HTERT RPE-1 (cell line): ENCODE data around the gene VPS16.
"Not testable (repeated sequence)": the region's sequence is repeated elsewhere in the genome, so short reads cannot be mapped to it uniquely, and the experiment has no call there.

Experiments used
- in situ Hi-C: fragments of 300-500 bp; cut with MboI; formaldehyde crosslinking; loops from 4 replicates; pipeline ENCODE4 v1.14.3; 2020; ENCODE audit warnings: low sequenced_read_pairs

VPS16 gene

GRCh38 chr20:2894221-2894620 lies 53.7 kb downstream of the VPS16 start:
- in situ Hi-C loops: no loop called here

GRCh38 chr20:2895154-2895553 lies 54.6 kb downstream of the VPS16 start:
- in situ Hi-C loops: not testable (repeated sequence)

GRCh38 chr20:2899243-2899642 lies 58.7 kb downstream of the VPS16 start:
- in situ Hi-C loops: no loop called here

DNA sequence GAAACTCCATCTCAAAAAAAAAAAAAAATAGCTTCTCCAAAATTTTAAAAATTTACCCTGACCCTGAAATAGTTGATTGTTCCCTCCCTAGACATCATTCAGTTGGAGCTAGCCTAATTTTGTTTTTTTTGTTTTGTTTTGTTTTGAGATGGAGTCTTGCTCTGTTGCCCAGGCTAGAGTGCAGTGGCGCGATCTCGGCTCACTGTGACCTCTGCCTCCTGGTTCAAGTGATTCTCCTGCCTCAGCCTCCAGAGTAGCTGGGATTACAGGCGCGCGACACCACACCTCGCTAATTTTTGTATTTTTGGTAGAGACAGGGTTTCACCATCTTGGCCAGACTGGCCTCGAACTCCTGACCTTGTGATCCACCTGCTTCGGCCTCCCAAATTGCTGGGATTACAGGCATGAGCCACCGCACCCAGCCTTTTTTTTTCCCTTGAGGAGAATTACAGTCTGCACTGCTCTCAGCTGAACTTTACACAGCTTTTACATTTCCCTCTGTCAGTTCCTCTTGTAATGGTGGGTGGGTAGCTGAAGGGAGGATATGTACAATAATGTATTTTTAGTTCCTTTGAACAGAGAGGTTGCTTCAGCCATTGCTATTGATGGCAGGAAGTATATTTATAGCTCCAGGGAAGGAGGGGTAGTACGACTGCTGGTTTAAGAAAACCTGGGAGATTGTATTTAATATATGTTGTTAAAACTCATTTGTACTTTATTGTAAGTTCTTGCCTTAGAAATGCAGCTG lies 60.5 kb downstream of the VPS16 start:
- in situ Hi-C loops: no loop called here

DNA sequence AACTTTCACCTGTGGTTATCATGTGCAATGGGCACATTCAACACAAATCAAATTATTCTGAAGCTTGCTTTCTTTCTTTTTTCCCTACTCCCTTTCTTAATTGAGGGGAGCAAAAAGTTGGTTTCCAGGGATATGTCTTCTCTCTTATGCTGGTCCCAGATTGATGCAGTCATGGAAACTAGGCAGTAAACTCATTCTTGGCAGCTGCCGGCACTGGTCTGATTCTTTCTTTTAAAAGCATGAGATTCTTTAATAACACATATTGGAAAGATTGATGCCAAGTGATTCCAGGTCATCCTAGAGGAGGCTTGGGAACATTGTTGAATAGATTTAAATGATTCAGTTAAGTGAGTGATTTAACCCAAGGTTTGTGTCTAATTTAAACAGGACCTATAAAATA lies 61.7 kb downstream of the VPS16 start:
- in situ Hi-C loops: no loop called here

GRCh38 chr20:2902818-2903217 lies 62.3 kb downstream of the VPS16 start:
- in situ Hi-C loops: no loop called here

GRCh38 chr20:2903686-2904085 lies 63.1 kb downstream of the VPS16 start:
- in situ Hi-C loops: no loop called here

DNA sequence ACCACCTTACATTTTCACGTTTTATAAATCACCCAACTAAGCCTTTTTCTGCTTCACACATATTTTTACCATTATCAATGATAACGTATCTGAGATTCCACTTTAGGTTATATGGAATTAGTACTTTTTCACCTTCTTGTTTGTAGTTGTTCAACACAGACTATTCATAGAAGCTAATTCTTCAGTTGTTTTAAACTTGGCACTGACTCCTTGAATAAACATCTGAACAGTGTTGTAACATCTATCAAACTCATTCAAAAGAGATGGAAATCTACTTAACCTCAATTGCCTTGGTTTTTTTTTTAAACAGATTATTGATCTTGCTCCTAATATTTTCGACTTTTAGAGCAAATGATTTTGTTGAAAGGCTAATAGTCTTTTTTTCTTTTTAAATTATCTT lies 67.0 kb downstream of the VPS16 start:
- in situ Hi-C loops: no loop called here

GRCh38 chr20:2909953-2910352 lies 69.4 kb downstream of the VPS16 start:
- in situ Hi-C loops: no loop called here

- in situ Hi-C loops: no loop called here
Observed at GRCh38 chr20:2911200-2911599, 70.7 kb downstream of the VPS16 start.

- in situ Hi-C loops: no loop called here
Observed at GRCh38 chr20:2914160-2914559, 73.6 kb downstream of the VPS16 start.
